Osteocyte (in vitro differentiated cells): ENCODE results near the gene NOL8. TPM values are rescaled to one million over a fixed set of nuclear protein-coding genes. Genes with fewer than 3 reads are reported as not detected.

Source experiments
- DNase-seq: peaks from one replicate; pipeline ENCODE4 v3.0.0; 2021; ENCODE audit warnings: mixed read lengths; ENCODE audit not compliant: unreplicated experiment; ENCODE audit errors: extremely low spot score
- H3K27ac Mint-ChIP-seq: one replicate; pipeline ENCODE4 v1.8.0; 2021; ENCODE audit warnings: mild to moderate bottlenecking, mixed read lengths; ENCODE audit not compliant: unreplicated experiment
- H3K27me3 Mint-ChIP-seq: one replicate; pipeline ENCODE4 v1.8.0; 2021; ENCODE audit warnings: mixed read lengths; ENCODE audit not compliant: unreplicated experiment
- H3K36me3 Mint-ChIP-seq: one replicate; pipeline ENCODE4 v1.8.0; 2021; ENCODE audit warnings: mixed read lengths; ENCODE audit not compliant: unreplicated experiment
- H3K4me1 Mint-ChIP-seq: one replicate; pipeline ENCODE4 v1.8.0; 2021; ENCODE audit warnings: mixed read lengths; ENCODE audit not compliant: unreplicated experiment
- H3K4me3 Mint-ChIP-seq: one replicate; pipeline ENCODE4 v1.8.0; 2021; ENCODE audit warnings: mild to moderate bottlenecking, moderate library complexity, mixed read lengths; ENCODE audit not compliant: unreplicated experiment
- H3K9me3 Mint-ChIP-seq: one replicate; pipeline ENCODE4 v1.8.0; 2021; ENCODE audit warnings: mixed read lengths; ENCODE audit not compliant: unreplicated experiment
- CTCF ChIP-seq: fragments of 200-600 bp; sonication (generic); IDR thresholded peaks from 2 replicates; pipeline ENCODE4 v1.5.0; 2021; ENCODE audit warnings: antibody characterized with exemption, mild to moderate bottlenecking, moderate library complexity
- total RNA-seq: library from RNA; stranded (reverse); gene quantifications from 2 replicates; pipeline ENCODE4 v1.2.1, GENCODE V29; 2021

NOL8 gene
- total RNA-seq, 1 donor from 2014 or later, result 37.2 TPM

DNA sequence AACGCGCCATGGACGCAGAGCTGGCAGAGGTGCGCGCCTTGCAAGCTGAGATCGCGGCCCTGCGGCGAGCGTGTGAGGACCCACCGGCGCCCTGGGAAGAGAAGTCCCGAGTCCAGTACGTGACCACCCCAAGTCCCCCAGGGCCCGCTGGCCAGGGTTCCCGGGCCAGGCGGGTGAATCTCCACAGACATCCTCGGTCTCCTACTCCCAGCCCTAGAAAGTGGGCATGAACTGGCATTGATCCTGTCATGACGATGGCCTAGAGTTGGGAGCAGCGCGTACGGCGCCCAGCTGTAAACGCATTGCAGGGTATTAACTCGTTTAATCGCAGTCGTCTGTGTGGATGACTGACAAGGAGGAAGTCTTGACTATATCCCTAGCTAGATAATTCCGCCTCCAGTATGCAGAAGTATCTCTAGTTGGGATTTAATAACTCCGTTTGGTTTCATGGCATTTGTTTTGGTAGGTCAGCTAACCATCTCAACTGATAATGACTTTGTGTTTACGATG, 896 bp upstream of the NOL8 start:
- Mint-ChIP-seq H3K9me3 (no peaks in the 10 kb centered on the region), H3K27ac (peak overlapping the region; percentile 99), H3K27me3 (no peaks in the 10 kb centered on the region), H3K4me1 (peaks cover 37% of the 10 kb centered on the region), H3K36me3 (peaks cover 8% of the 10 kb centered on the region), H3K4me3 (peak overlapping the region; percentile 99)
- TF ChIP-seq CTCF, result no peak
- no peak for DNase-seq

- DNase-seq, result no peak
- peaks cover 36% of the 10 kb centered on the region for H3K4me1 Mint-ChIP-seq
Measured at GRCh38 chr9:92324889-92325268, 271 bp downstream of the NOL8 start.

DNA sequence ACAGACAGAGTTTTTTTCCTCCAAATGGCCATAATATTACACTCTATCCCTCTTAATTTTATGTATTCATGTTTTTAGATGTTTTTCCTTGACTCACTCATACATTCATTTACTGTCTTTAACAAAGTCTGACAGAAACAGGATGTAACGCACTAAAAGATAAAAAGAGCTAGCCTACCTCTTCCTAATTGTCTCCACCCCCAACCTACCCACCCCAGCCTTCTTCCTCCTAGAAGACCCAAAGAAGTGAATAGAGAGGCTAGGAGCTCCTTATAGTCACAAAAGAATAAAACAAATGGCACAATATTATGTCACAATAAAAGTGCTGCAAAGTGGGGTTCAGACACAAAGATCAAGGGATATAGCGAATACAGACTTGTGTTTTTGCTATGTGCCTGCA, 719 bp downstream of the NOL8 start:
- peaks cover 36% of the 10 kb centered on the region for H3K4me1 Mint-ChIP-seq
- DNase-seq, result no peak
- H3K27me3 Mint-ChIP-seq, result no peaks in the 10 kb centered on the region
- no peaks in the 10 kb centered on the region for H3K9me3 Mint-ChIP-seq
- H3K36me3 Mint-ChIP-seq, result peaks cover 18% of the 10 kb centered on the region
- peak overlapping the region; percentile 99 for H3K4me3 Mint-ChIP-seq
- TF ChIP-seq CTCF, result no peak
- H3K27ac Mint-ChIP-seq, result peak overlapping the region; percentile 99

More at GRCh38 chr9:92324889-92325268, 271 bp downstream of the NOL8 start:
- peak overlapping the region; percentile 99 for H3K27ac Mint-ChIP-seq
- no peaks in the 10 kb centered on the region for H3K9me3 Mint-ChIP-seq
- peaks cover 14% of the 10 kb centered on the region for H3K36me3 Mint-ChIP-seq
- TF ChIP-seq CTCF, result no peak
- peak overlapping the region; percentile 99 for H3K4me3 Mint-ChIP-seq
- no peaks in the 10 kb centered on the region for H3K27me3 Mint-ChIP-seq

DNA sequence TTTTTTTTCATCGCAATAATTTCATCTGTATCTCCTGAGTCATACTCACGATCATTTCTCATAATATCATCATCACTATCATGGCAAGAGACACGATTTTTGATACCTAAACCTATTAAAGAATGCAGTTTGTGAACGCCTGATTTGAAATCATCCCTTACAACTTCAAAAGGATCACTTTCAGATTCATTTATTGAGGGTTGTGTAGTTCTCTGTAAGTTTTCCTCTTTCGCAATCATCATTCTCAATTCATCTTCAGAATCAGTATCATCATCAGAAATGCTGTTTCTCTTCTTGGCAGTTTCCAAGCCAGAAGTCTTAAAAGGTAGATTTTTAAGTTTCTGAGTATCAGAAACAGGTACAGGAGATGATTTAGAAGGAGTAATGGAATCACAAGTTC, 9.7 kb downstream of the NOL8 start:
- DNase-seq, result no peak
- Mint-ChIP-seq H3K27ac (no peak overlapping the region), H3K4me1 (peaks cover 3% of the 10 kb centered on the region), H3K4me3 (no peak overlapping the region), H3K27me3 (no peaks in the 10 kb centered on the region), H3K36me3 (peaks cover 52% of the 10 kb centered on the region), H3K9me3 (no peaks in the 10 kb centered on the region)
- TF ChIP-seq CTCF, result no peak

GRCh38 chr9:92313624-92314012, 11.5 kb downstream of the NOL8 start:
- H3K27ac Mint-ChIP-seq, result no peak overlapping the region
- peaks cover 7% of the 10 kb centered on the region for H3K4me1 Mint-ChIP-seq
- no peaks in the 10 kb centered on the region for H3K27me3 Mint-ChIP-seq
- peaks cover 51% of the 10 kb centered on the region for H3K36me3 Mint-ChIP-seq
- DNase-seq, result no peak
- TF ChIP-seq CTCF, result no peak
- no peak overlapping the region for H3K4me3 Mint-ChIP-seq
- H3K9me3 Mint-ChIP-seq, result no peaks in the 10 kb centered on the region
